GM23248 (cell line): ENCODE measurements around the gene NCL. TPM values are rescaled to one million over a fixed set of nuclear protein-coding genes. Genes with fewer than 3 reads are reported as not detected.

Experiments used
- DNase-seq: peaks from one replicate; pipeline ENCODE4 v3.0.0-alpha.2; 2015
- H2AFZ ChIP-seq: fragments of 200-600 bp; sonication (generic); 2 replicates; pipeline ENCODE4 v1.6.1; 2016; ENCODE audit warnings: antibody characterized with exemption
- H3F3A ChIP-seq: fragments of 200-600 bp; sonication (generic); 2 replicates; pipeline ENCODE4 v1.6.1; 2016; ENCODE audit warnings: mild to moderate bottlenecking, antibody characterized with exemption, mixed run types; ENCODE audit not compliant: insufficient read depth
- H3K27ac ChIP-seq: fragments of 200-600 bp; sonication (generic); 2 replicates; pipeline ENCODE4 v1.5.1; 2016; ENCODE audit warnings: mild to moderate bottlenecking
- H3K27me3 ChIP-seq: fragments of 200-600 bp; sonication (generic); replicated peaks from 2 replicates; pipeline ENCODE4 v1.6.1; 2016; ENCODE audit warnings: mild to moderate bottlenecking; ENCODE audit not compliant: insufficient read depth
- H3K36me3 ChIP-seq: fragments of 200-600 bp; sonication (generic); 2 replicates; pipeline ENCODE4 v1.6.1; 2016; ENCODE audit warnings: low read depth, mild to moderate bottlenecking
- H3K4me1 ChIP-seq: fragments of 200-600 bp; sonication (generic); 2 replicates; pipeline ENCODE4 v1.6.1; 2016; ENCODE audit warnings: mild to moderate bottlenecking; ENCODE audit not compliant: insufficient read depth
- H3K4me2 ChIP-seq: fragments of 200-600 bp; sonication (generic); one replicate; pipeline ENCODE4 v1.6.1; 2016; ENCODE audit warnings: mild to moderate bottlenecking; ENCODE audit not compliant: unreplicated experiment
- H3K4me3 ChIP-seq: fragments of 200-600 bp; sonication (generic); 2 replicates; pipeline ENCODE4 v1.5.1; 2016; ENCODE audit warnings: mild to moderate bottlenecking
- H3K79me2 ChIP-seq: fragments of 200-600 bp; sonication (generic); 2 replicates; pipeline ENCODE4 v1.6.1; 2016; ENCODE audit warnings: mild to moderate bottlenecking; ENCODE audit not compliant: insufficient read depth
- H3K9ac ChIP-seq: fragments of 200-600 bp; sonication (generic); 2 replicates; pipeline ENCODE4 v1.6.1; 2016; ENCODE audit warnings: mild to moderate bottlenecking
- H3K9me2 ChIP-seq: fragments of 200-600 bp; sonication (generic); 2 replicates; pipeline ENCODE4 v1.6.1; 2016; ENCODE audit warnings: mixed run types, mild to moderate bottlenecking, moderate library complexity; ENCODE audit not compliant: insufficient read depth
- H3K9me3 ChIP-seq: fragments of 200-600 bp; sonication (generic); one replicate; pipeline ENCODE4 v1.6.1; 2017; ENCODE audit warnings: low read depth
- H4K20me1 ChIP-seq: fragments of 200-600 bp; sonication (generic); 2 replicates; pipeline ENCODE4 v1.6.0; 2016; ENCODE audit not compliant: insufficient read depth
- EZH2 ChIP-seq: fragments of 200-600 bp; sonication (generic); IDR thresholded peaks from 2 replicates; pipeline ENCODE4 v1.6.1; 2018; ENCODE audit warnings: antibody characterized with exemption, mild to moderate bottlenecking; ENCODE audit not compliant: insufficient read depth, poor library complexity, severe bottlenecking
- EZH2phosphoT487 ChIP-seq: fragments of 200-600 bp; sonication (generic); IDR thresholded peaks from 2 replicates; pipeline ENCODE4 v1.6.1; 2018; ENCODE audit warnings: antibody characterized with exemption, moderate library complexity, mild to moderate bottlenecking, low read depth; ENCODE audit not compliant: insufficient read depth
- WGBS, 2 experiments: methylation state at CpG; one replicate each; pipeline ENCODE4 v1.1.6; 2015 to 2017; ENCODE audit warnings: low lambda C conversion rate in 2 of 2, low coverage in 1 of 2; ENCODE audit errors: missing lambda C conversion rate in 2 of 2; 5-methylcytosine and 5-hydroxymethylcytosine counted together
- in situ Hi-C: fragments of 300-500 bp; cut with MboI; formaldehyde crosslinking; loops from 2 replicates; pipeline ENCODE4 v1.15.0; 2020
- polyA plus RNA-seq: library from polyadenylated mRNA; unstranded; fragments of >200 nt; fragmentation: Nextera tagmentation; extraction: Ambion mirVana; gene quantifications from 2 replicates; pipeline ENCODE4 v1.2.1, GENCODE V29; 2016
- total RNA-seq: library from RNA; depleted of rRNA; stranded (reverse); fragments of >200 nt; shearing (Covaris generic); gene quantifications from 2 replicates; pipeline ENCODE4 v1.2.3, GENCODE V29; 2014

NCL gene
- total and polyA plus RNA-seq, 2 experiments from 2014 or later = 147 to 412 TPM

GRCh38 chr2:231470246-231470900 is 6.1 kb upstream of the NCL start:
- Histone ChIP-seq H3K4me2 (no peak overlapping the region), H3K4me1 (0 out of 2 replicates have a peak, but pooled peaks cover 2% of the 10 kb centered on the region), H3K79me2 (no peaks in the 10 kb centered on the region), H3K9me3 (no peaks in the 10 kb centered on the region), H3K27ac (no peak overlapping the region), H3K4me3 (no peak overlapping the region), H3K9me2 (no peaks in the 10 kb centered on the region), H2AFZ (no peak overlapping the region), H3K9ac (no peak overlapping the region), H3K27me3 (no peaks in the 10 kb centered on the region), H3K36me3 (no peaks in the 10 kb centered on the region), H3F3A (peaks cover 8% of the 10 kb centered on the region; the same call in 1 of the 2 replicates), H4K20me1 (no peaks in the 10 kb centered on the region)
- WGBS, 2 experiments = 22 to 26% methylated on average over 6 of the region's 6 CpGs
- DNase-seq = no peak
- in situ Hi-C loops = no loop called here
- TF ChIP-seq EZH2phosphoT487 (no peak), EZH2 (no peak)

GRCh38 chr2:231469583-231469950 is 5.3 kb upstream of the NCL start:
- DNase-seq = no peak
- no peak for TF ChIP-seq EZH2
- TF ChIP-seq EZH2phosphoT487 = no peak
- H3K79me2 ChIP-seq = no peaks in the 10 kb centered on the region
- no peaks in the 10 kb centered on the region for H3K27me3 ChIP-seq
- H3K9ac ChIP-seq = no peak overlapping the region
- in situ Hi-C loops = no loop called here
- H3K4me3 ChIP-seq = no peak overlapping the region
- no peak overlapping the region for H3K4me2 ChIP-seq
- peaks cover 12% of the 10 kb centered on the region; the same call in 1 of the 2 replicates for H3F3A ChIP-seq
- H3K4me1 ChIP-seq = 0 out of 2 replicates have a peak, but pooled peaks cover 4% of the 10 kb centered on the region
- H4K20me1 ChIP-seq = no peaks in the 10 kb centered on the region
- no peak overlapping the region for H3K27ac ChIP-seq
- H3K9me3 ChIP-seq = no peaks in the 10 kb centered on the region
- no peaks in the 10 kb centered on the region for H3K36me3 ChIP-seq
- no peaks in the 10 kb centered on the region for H3K9me2 ChIP-seq
- H2AFZ ChIP-seq = no peak overlapping the region
- WGBS, 2 experiments = 71 to 74% methylated on average over 3 of the region's 3 CpGs

- no peak for DNase-seq
- WGBS, 2 experiments = 75 to 80% methylated on average over 12 of the region's 12 CpGs
- Histone ChIP-seq H3K4me2 (no peak overlapping the region), H2AFZ (no peak overlapping the region), H3F3A (peaks cover 12% of the 10 kb centered on the region; the same call in 1 of the 2 replicates), H3K9ac (no peak overlapping the region), H3K4me3 (no peak overlapping the region), H3K4me1 (0 out of 2 replicates have a peak, but pooled peaks cover 4% of the 10 kb centered on the region), H3K36me3 (peaks cover 4% of the 10 kb centered on the region; the same call in 1 of the 2 replicates), H4K20me1 (no peaks in the 10 kb centered on the region; the same call in 1 of the 2 replicates), H3K9me3 (no peaks in the 10 kb centered on the region), H3K27me3 (no peaks in the 10 kb centered on the region), H3K27ac (no peak overlapping the region), H3K79me2 (peaks cover 11% of the 10 kb centered on the region), H3K9me2 (no peaks in the 10 kb centered on the region)
- no peak for TF ChIP-seq EZH2phosphoT487
- no peak for TF ChIP-seq EZH2
- in situ Hi-C loops = no loop called here
Observed at GRCh38 chr2:231467613-231468530, 3.6 kb upstream of the NCL start.

- in situ Hi-C loops = no loop called here
- WGBS, 2 experiments = 78 to 86% methylated on average over 4 of the region's 4 CpGs
- peaks cover 19% of the 10 kb centered on the region for H3K79me2 ChIP-seq
- DNase-seq = no peak
- H3K4me3 ChIP-seq = no peak overlapping the region
- H3K4me2 ChIP-seq = no peak overlapping the region
- H3K4me1 ChIP-seq = peaks cover 11% of the 10 kb centered on the region; the same call in 1 of the 2 replicates
- no peak for TF ChIP-seq EZH2phosphoT487
- TF ChIP-seq EZH2 = no peak
- no peaks in the 10 kb centered on the region; the same call in 1 of the 2 replicates for H4K20me1 ChIP-seq
- peaks cover 12% of the 10 kb centered on the region; the same call in 1 of the 2 replicates for H3F3A ChIP-seq
- no peak overlapping the region for H3K27ac ChIP-seq
- H3K9me3 ChIP-seq = no peaks in the 10 kb centered on the region
- H3K27me3 ChIP-seq = no peaks in the 10 kb centered on the region
- H3K9me2 ChIP-seq = no peaks in the 10 kb centered on the region
- H2AFZ ChIP-seq = no peak overlapping the region
- H3K36me3 ChIP-seq = peaks cover 12% of the 10 kb centered on the region
- H3K9ac ChIP-seq = no peak overlapping the region
Observed at GRCh38 chr2:231467016-231467545, 2.8 kb upstream of the NCL start.
